Measurements from ENCODE around the gene SNORC. TPM values are rescaled to one million over a fixed set of nuclear protein-coding genes. Genes with fewer than 3 reads are reported as not detected.

Gene SNORC
- total and polyA plus RNA-seq, 4 donors, result 2.4 to 12.3 (median 6.6) TPM

- Histone ChIP-seq H3K27me3 (ENCODE audit: control insufficient read depth in 4 of 4, insufficient read depth in 4 of 4, low read length in 3 of 4) (no peaks in the 10 kb centered on the region), H3K4me3 (ENCODE audit: low read depth in 1 of 3, low read length in 3 of 3) (no peak overlapping the region), H3K4me1 (ENCODE audit: control insufficient read depth in 4 of 4, insufficient read depth in 4 of 4, low read length in 3 of 4) (no peaks in the 10 kb centered on the region), H3K27ac (ENCODE audit: low read depth in 1 of 2, low read length in 2 of 2) (no peak overlapping the region), H3K9ac (ENCODE audit: low read depth in 1 of 2, low read length in 2 of 2) (no peak overlapping the region), H3K9me3 (ENCODE audit: control insufficient read depth in 4 of 4, low read length in 3 of 4) (no peaks in the 10 kb centered on the region), H3K36me3 (ENCODE audit: control insufficient read depth in 4 of 4, insufficient read depth in 3 of 4, low read depth in 1 of 4, low read length in 3 of 4) (peaks cover 4 to 48% (median 16%) of the 10 kb centered on the region in 4 donors)
- peak; percentile 29 for DNase-seq (ENCODE audit: low spot score)
- WGBS, result 86% methylated on average over 15 of the region's 15 CpGs
- TF ChIP-seq GABPA (IDR thresholded peaks at IDR 0.05 in 1 of 2, conservative IDR thresholded peaks at IDR 0.05 in 1 of 2), result no peak
- TF ChIP-seq SP1 (IDR thresholded peaks at IDR 0.05), result no peak
- TF ChIP-seq YY1 (IDR thresholded peaks at IDR 0.05), result no peak
- TF ChIP-seq, protein P1, sequence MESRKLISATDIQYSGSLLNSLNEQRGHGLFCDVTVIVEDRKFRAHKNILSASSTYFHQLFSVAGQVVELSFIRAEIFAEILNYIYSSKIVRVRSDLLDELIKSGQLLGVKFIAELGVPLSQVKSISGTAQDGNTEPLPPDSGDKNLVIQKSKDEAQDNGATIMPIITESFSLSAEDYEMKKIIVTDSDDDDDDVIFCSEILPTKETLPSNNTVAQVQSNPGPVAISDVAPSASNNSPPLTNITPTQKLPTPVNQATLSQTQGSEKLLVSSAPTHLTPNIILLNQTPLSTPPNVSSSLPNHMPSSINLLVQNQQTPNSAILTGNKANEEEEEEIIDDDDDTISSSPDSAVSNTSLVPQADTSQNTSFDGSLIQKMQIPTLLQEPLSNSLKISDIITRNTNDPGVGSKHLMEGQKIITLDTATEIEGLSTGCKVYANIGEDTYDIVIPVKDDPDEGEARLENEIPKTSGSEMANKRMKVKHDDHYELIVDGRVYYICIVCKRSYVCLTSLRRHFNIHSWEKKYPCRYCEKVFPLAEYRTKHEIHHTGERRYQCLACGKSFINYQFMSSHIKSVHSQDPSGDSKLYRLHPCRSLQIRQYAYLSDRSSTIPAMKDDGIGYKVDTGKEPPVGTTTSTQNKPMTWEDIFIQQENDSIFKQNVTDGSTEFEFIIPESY (IDR thresholded peaks at IDR 0.05), result no peak
- no peak for TF ChIP-seq EGR1 (IDR thresholded peaks at IDR 0.05; ENCODE audit: low read depth in 2 of 2)
- no peak for TF ChIP-seq CTCF (IDR thresholded peaks at IDR 0.05; ENCODE audit: low read depth, low read length, missing input control)
- no peak for TF ChIP-seq TAF1 (conservative IDR thresholded peaks at IDR 0.05)
- TF ChIP-seq RAD21 (IDR thresholded peaks at IDR 0.05), result no peak
- TF ChIP-seq HNF4G (IDR thresholded peaks at IDR 0.05), result no peak
- TF ChIP-seq HNF4A (conservative IDR thresholded peaks at IDR 0.05), result no peak
- TF ChIP-seq, protein P2, sequence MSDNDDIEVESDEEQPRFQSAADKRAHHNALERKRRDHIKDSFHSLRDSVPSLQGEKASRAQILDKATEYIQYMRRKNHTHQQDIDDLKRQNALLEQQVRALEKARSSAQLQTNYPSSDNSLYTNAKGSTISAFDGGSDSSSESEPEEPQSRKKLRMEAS (IDR thresholded peaks at IDR 0.05), result no peak
- TF ChIP-seq, protein P3, sequence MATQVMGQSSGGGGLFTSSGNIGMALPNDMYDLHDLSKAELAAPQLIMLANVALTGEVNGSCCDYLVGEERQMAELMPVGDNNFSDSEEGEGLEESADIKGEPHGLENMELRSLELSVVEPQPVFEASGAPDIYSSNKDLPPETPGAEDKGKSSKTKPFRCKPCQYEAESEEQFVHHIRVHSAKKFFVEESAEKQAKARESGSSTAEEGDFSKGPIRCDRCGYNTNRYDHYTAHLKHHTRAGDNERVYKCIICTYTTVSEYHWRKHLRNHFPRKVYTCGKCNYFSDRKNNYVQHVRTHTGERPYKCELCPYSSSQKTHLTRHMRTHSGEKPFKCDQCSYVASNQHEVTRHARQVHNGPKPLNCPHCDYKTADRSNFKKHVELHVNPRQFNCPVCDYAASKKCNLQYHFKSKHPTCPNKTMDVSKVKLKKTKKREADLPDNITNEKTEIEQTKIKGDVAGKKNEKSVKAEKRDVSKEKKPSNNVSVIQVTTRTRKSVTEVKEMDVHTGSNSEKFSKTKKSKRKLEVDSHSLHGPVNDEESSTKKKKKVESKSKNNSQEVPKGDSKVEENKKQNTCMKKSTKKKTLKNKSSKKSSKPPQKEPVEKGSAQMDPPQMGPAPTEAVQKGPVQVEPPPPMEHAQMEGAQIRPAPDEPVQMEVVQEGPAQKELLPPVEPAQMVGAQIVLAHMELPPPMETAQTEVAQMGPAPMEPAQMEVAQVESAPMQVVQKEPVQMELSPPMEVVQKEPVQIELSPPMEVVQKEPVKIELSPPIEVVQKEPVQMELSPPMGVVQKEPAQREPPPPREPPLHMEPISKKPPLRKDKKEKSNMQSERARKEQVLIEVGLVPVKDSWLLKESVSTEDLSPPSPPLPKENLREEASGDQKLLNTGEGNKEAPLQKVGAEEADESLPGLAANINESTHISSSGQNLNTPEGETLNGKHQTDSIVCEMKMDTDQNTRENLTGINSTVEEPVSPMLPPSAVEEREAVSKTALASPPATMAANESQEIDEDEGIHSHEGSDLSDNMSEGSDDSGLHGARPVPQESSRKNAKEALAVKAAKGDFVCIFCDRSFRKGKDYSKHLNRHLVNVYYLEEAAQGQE (IDR thresholded peaks at IDR 0.05), result no peak
- no peak for TF ChIP-seq FOXA2 (IDR thresholded peaks at IDR 0.05)
- TF ChIP-seq JUND (IDR thresholded peaks at IDR 0.05), result no peak
- TF ChIP-seq RXRA (IDR thresholded peaks at IDR 0.05), result no peak
- no peak for TF ChIP-seq NR2F2 (IDR thresholded peaks at IDR 0.05)
- TF ChIP-seq, protein P4, sequence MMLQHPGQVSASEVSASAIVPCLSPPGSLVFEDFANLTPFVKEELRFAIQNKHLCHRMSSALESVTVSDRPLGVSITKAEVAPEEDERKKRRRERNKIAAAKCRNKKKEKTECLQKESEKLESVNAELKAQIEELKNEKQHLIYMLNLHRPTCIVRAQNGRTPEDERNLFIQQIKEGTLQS (IDR thresholded peaks at IDR 0.05), result no peak
- TF ChIP-seq FOXA1 (IDR thresholded peaks at IDR 0.05), result no peak
Observed at GRCh38 chr2:232887171-232887850, 17.2 kb downstream of the SNORC start.

Measured in liver (tissue), 9 donors.